Measurements from ENCODE around the gene NUMA1.

Gene NUMA1

GRCh38 chr11:71962428-71963038 is 117.8 kb downstream of the NUMA1 start:
- Mint-ChIP-seq H3K4me1 (peaks cover 17 to 34% of the 10 kb centered on the region in 2 donors), H3K9me3 (peaks cover 2 to 8% of the 10 kb centered on the region in 2 donors), H3K36me3 (peaks cover 33 to 38% of the 10 kb centered on the region in 2 donors), H3K27ac (peak overlapping the region; percentile 92), H3K27me3 (no peaks in the 10 kb centered on the region), H3K4me3 (peak overlapping the region; percentile 55 to 66)
- DNase-seq (no peak), ATAC-seq (replicated peaks) (peak; percentile 90 to 95)

GRCh38 chr11:71955898-71956456 is 124.4 kb downstream of the NUMA1 start:
- Mint-ChIP-seq H3K9me3 (peaks cover 2 to 4% of the 10 kb centered on the region in 2 donors), H3K4me3 (no peak overlapping the region), H3K27me3 (no peaks in the 10 kb centered on the region), H3K4me1 (peaks cover 32 to 46% of the 10 kb centered on the region in 2 donors), H3K27ac (no peak overlapping the region), H3K36me3 (peaks cover 23 to 59% of the 10 kb centered on the region in 2 donors)
- no peak for ATAC-seq (replicated peaks)
- DNase-seq: no peak

Data from stimulated activated naive B cell treated with anti-CD40 and anti-IgM and Interleukin-4, amounts not matched to agents 10 μg/mL and 1 μg/mL and 100 μg/mL, for 72 hours (primary cell).